Stomach (tissue), 4 donors: ENCODE measurements around the gene C19orf12.

Source experiments
- EP300 ChIP-seq: sonication (generic); formaldehyde crosslinking; IDR thresholded peaks from one replicate; pipeline ENCODE4 v1.6.1; 2017; ENCODE audit warnings: antibody characterized with exemption
- POLR2A ChIP-seq, 4 donors: fragments of 450-650 bp; IDR thresholded peaks; one replicate each; pipeline ENCODE4 v1.6.1; 2016; ENCODE audit warnings: antibody characterized with exemption in 4 of 4, control low read depth in 2 of 4, mild to moderate bottlenecking in 1 of 4, moderate library complexity in 1 of 4
- POLR2AphosphoS5 ChIP-seq, 3 donors: sonication (generic); formaldehyde crosslinking; IDR thresholded peaks; one replicate each; pipeline ENCODE4 v1.6.1; 2016; ENCODE audit warnings: antibody characterized with exemption in 3 of 3
- TF ChIP-seq, protein P1 (sequence below), 7 experiments: fragments of 450-650 bp in 4 of 7; fragments of 200-600 bp in 3 of 7; sonication (generic) in 3 of 7; IDR thresholded peaks; one replicate each; pipeline ENCODE4 v1.5.1; 2016 to 2019; ENCODE audit warnings: antibody characterized with exemption in 7 of 7, control low read depth in 2 of 7, mild to moderate bottlenecking in 1 of 7

DNA sequence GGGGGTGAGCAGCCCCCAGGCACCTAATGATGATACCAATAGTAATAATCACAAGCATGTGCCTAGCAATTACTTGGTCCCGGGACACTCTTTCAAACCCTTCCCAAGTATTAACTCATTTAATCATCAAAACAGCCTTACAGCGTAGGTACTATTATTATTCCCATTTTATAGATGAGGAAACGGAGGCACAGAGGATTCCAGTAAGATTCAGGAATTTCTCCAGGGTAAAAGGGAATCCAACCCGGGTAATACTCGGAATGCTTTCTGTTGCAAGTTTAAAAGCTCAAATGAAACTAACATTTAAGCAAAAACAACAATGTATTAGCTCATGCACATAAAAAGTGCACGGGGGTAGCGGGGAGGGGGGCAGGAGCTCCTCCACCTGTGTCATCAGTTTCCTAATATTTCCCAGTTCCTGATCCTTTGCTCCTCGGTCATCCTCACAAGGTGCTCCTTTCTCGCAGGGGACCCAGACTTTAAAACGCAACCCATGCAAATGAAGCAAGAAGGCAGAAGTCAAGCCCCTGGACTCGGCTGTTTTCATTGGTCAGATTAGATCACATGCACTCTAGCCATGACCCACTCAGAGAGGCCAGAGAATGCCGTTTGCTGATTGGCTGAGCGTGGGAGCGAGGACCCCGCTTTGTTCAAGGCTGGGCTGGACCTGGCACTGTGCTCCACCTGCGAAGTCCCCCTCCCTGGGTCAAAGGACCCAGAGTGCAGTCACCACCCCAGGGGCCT is 38.3 kb upstream of the C19orf12 start:
- TF ChIP-seq POLR2A (IDR thresholded peaks at IDR 0.05) (no peak), POLR2AphosphoS5 (IDR thresholded peaks at IDR 0.05) (no peak), EP300 (no peak)
- TF ChIP-seq, protein P1, sequence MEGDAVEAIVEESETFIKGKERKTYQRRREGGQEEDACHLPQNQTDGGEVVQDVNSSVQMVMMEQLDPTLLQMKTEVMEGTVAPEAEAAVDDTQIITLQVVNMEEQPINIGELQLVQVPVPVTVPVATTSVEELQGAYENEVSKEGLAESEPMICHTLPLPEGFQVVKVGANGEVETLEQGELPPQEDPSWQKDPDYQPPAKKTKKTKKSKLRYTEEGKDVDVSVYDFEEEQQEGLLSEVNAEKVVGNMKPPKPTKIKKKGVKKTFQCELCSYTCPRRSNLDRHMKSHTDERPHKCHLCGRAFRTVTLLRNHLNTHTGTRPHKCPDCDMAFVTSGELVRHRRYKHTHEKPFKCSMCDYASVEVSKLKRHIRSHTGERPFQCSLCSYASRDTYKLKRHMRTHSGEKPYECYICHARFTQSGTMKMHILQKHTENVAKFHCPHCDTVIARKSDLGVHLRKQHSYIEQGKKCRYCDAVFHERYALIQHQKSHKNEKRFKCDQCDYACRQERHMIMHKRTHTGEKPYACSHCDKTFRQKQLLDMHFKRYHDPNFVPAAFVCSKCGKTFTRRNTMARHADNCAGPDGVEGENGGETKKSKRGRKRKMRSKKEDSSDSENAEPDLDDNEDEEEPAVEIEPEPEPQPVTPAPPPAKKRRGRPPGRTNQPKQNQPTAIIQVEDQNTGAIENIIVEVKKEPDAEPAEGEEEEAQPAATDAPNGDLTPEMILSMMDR (IDR thresholded peaks at IDR 0.05), result no peak
